TTC549 (cell line): Measurements from ENCODE around the gene PINK1.
"Not testable (repeated sequence)": the region's sequence is repeated elsewhere in the genome, so short reads cannot be mapped to it uniquely, and the experiment has no call there.

ENCODE experiments used
- FAIRE-seq: peaks from 2 replicates; lab custom pipeline; 2012; peaks lifted over from hg19 to GRCh38; lab: Jason Lieb, UNC

The PINK1 gene

DNA sequence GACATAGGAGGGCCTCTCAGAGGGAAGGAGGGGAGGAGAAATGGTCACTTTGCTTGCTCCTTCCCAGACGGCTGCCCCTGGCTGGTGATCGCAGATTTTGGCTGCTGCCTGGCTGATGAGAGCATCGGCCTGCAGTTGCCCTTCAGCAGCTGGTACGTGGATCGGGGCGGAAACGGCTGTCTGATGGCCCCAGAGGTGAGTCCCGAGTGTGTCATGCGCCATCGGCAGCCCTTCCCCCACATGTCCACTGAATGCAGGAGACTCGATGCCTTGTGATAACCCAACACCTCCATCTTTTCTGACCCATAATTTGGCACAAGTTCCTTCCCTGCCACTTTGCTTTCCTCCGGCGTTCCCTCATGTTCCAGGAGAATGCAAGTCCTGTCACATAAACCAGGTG, 15.2 kb downstream of the PINK1 start:
- FAIRE-seq = no peak

DNA sequence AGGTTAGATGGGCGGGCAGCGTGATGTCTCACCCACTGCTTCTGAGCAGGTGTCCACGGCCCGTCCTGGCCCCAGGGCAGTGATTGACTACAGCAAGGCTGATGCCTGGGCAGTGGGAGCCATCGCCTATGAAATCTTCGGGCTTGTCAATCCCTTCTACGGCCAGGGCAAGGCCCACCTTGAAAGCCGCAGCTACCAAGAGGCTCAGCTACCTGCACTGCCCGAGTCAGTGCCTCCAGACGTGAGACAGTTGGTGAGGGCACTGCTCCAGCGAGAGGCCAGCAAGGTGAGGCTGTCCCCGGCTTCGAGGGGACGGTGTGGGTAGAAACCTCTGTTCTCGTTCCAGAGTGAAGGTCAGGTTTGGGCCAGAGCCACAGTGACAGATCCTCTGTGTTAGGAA, 15.7 kb downstream of the PINK1 start:
- FAIRE-seq = no peak

DNA sequence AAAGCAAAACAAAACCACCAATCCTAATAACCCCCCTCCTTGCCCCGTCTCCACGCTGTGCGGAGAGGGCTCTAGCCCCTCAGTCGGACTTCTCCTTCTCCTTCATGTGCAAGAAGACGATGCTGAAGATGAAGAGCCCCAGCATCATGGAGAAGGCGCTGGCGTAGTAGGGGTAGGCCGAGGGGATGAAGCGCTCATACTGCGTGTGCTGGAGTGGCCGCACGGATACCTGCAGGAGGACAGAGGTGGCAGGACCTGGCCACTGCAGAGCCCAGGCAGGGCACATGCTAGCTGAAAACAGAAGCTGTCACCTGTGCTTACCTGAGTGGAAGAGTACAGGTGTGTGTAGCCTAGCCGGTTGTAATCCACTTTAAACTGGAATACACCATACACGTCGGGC, 19.0 kb downstream of the PINK1 start:
- FAIRE-seq = no peak

DNA sequence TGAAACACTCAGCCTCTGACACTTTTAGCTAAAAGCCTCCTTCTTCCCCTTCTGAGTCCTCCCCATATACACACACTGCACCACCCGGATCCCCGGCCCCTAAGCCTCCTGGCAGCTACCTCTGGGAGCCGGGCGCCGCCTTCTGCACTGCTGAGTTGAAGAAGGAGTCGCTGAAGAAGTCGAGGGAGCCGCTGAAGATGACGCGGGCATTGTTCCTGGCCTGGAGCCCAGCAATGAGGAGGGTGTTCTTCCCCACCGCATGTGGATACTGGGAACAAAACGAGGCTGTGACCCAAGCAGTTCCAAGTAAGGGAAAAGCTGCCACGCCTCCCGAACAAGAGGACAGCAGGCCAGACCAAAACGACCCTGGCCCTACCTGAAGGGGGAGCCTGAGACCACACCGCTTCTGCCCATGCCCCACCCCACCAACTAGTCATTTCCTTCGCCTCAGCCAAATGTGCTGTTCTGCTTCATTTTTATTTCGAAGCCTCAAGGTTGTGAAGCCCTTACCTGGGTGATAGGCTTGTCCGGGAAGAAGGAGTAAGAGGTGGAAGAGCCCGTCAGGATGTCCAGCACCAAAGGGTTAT, 20.9 kb downstream of the PINK1 start:
- no peak for FAIRE-seq

DNA sequence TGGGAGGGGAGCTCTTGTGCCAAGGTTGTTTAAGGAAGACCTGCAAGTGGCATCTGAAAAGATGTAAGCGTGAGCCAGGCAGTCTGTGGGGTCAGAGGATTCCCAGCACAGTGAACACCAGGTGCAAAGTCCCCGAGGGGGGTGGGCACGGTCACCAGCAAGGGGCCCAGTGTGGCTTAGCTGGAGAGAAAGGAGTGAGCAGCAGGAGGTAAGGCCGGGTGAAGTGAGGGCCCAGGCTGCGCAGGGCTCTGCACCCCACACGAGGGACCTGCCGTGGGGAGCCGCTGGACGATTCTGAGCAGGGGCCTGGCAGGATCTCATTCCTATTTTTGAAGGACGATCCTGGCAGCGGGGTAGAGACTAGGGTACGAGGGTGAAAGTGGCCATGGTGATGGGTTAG, 23.8 kb downstream of the PINK1 start:
- FAIRE-seq = no peak

DNA sequence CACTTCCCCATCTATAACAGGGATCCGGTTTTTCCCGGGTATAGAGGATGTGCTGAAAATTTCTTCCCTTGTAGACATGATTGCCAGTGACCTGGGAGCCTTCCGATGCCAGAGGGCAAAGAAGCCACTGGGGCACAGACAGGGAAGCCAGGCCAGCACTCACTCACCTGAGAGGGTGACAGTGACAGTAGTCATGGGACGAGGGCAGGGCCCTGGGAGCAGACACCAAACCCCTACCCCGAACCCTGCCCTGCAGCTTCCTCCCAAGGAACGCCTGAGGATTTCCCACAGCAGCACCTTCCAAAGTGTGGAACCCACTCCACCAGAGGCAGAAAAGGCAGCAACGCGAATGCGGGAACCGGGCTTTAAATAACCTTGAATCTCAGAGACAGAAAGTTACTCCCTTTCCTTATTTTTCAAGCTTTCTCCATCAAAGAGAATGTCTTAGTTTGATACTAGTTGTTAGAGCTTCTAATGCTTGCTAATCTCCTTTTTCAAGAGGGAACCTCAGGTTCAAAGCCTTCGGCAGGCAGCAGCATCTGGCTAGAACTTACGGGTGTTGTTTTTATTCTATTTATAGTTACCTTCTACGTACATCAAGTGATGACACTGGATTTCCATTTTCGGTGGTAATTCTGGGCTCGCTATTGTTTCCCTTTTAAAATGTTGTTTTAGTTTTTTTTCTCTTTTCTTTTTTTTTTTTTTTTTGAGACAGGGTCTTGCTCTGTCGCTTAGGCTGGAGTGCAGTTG, 25.1 kb downstream of the PINK1 start:
- FAIRE-seq = no peak

DNA sequence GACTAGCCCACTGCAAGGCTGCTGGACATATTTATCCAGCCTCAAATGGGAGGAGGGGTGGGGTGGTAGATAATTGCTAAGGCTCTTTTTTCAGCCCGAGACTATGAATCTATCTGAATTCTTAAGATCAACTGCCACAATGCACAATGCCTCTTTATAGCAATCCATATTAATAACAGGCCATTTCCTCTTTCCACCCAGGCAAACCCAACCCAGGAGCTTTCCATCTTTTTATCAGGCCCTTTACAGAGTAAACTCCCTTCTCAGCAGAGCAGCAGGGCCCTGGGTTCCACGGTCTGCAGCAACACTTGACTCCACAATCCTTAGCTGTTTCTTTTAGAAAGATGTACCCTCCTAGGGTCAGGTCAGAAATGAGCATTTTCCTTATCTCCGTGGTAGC, 27.1 kb downstream of the PINK1 start:
- no peak for FAIRE-seq

DNA sequence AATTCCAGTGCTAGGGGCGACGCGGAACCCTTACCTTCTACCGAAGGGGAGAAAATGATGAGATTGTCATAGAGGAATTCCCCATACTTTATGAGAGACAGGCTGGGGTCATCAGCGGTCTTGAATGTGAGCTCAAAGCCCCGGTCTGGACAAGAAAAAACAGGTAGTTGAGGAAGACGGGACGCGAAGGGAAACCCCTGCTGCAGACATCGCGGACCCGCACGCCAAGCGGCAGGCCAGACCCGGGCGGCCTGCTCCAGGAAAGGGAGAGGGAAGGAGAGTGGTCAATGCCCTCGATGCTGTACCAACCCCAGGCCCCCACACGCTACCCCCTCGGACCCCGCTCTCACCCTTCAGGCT, 27.6 kb downstream of the PINK1 start:
- no peak for FAIRE-seq

DNA sequence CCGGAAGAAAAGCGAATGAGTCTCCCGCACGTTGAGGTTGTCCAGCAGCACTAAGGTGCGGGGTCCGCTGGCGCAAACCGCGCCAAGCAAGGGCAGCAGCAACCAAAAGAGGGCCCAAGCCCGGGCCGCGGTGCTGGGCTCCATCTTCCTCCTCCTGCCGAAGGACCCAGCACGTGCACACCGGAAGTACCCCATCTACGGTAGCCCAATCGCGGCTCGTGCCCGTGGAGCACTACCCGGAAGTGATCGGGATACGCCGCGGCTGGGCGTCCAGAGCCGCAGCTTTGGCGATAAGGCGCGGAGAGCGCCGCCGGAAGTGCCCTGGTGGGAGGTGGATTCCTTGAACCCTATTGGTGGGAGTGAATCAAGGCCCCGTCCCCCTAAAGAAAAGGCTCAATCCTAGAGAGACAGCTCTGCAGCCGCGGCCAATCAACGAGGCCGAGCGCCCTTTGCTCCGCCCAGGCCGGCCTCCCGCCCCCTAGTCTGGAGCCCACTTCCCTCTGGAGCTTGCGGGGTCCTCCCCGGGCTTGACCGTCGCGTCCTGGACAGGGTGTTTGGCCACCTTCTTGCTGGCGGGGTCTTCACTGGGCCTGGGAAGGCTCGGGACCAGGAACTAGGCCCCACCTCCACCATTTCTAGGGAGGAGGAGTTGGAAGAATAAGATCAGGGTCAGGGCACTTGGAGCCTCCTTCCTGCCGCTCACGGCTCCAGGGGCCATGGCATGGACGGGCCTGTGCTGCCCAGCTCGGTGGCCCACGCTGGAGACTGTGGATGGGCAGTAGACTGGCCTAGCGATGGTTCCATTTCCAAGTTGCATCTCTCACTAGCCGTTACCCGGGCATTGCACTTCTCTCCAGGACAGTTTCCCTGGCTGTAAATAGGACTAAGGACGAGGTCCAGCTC, 28.2 kb downstream of the PINK1 start, which contains the start of gene DDOST:
Gene DDOST (minus strand): TSS at position 163 of the 903 bp plus-strand sequence. CDS start 19 bp downstream, at position 144.
- peak; percentile 98 for FAIRE-seq

DNA sequence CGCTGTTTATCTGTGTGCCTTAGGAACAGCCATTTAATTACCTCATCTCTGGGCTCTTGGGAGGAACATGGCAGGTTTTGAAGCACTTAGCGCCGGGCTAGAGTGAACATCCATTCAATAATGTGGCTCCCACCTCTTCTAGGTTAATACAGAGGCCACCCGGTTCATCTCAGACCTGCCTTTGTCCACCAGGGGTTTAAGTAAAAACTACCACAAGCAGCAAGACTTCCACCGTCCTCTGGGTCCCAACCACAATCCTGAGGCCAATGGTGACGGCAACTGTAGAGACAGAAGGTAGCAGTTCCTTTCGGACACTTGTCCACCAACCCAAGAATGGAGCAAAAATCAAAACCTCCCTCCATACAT, 28.8 kb downstream of the PINK1 start:
- no peak for FAIRE-seq

DNA sequence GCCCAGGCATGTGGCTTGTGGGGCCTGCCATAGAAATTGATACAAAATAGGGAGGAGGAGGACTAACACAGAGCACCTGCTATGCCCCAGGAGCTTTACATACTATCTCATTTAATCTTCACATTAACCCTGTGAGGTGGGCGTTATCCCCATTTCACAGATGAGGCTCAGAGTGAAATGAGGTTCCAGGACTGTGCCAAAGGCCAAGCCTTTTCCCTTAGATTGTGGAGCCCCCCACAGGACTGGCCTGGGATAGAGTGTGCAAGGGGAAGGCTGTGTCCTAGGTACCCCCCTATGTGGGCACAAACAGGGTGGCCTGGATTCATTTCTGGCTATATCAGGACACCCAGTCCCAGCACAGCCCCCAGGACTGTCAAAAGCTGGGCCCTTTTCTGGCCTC, 30.1 kb downstream of the PINK1 start:
- no peak for FAIRE-seq

DNA sequence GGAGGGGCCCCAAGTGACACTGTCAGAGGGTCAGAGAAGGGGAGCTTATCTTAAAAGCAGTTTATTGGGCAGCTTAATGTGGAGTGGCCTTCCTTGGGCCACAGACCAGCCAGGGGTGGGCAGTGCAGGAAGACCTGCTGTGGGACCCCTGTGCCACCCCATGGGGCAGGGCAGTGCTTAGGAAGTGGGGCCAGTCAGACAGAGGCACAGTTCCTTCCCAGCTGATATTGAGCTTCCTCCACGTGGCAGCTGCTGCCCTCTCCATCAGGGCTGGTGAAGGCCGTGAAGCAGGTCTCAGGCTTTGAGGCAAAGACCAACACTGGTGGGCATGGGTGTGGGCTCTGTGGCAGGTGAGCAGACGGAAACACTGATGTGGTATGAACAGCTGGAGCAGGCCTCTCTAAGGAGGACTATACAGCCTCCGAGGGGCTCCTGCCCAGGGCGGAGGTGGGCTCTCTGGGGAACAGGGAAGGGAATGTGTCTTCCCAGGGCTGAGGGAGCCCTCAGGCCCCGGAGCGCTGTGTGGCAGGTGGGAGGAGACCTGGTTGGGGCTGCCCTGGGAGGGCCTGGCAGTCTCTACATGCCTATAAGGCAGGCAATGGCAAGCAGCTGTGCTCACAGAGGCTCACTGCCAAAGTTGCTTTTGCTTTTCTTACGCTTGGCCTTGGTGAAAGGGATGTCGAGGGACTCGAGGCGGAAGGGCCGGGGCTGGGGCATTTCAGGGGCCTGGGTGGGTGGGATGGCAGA, 30.9 kb downstream of the PINK1 start:
- FAIRE-seq = no peak

DNA sequence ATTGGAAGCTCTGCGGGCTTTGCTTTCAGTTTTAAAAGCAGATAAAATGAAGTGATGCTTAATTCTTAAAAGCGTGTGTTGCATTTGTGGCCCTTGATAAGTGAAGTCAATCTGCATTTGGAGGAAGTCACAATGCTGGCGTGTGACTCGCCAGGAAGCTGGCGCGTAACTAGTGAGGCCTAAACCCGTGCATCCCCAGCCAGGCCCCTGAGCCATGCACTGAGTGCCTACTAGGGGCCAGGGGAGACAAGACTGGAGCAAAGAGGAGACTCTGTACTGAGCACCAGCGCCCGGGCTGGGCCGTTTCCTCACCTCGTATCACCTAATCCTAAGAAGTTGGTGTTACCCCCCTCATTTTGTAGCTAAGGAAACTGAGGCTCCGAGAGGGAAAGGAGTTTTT, 32.5 kb downstream of the PINK1 start:
- no peak for FAIRE-seq

DNA sequence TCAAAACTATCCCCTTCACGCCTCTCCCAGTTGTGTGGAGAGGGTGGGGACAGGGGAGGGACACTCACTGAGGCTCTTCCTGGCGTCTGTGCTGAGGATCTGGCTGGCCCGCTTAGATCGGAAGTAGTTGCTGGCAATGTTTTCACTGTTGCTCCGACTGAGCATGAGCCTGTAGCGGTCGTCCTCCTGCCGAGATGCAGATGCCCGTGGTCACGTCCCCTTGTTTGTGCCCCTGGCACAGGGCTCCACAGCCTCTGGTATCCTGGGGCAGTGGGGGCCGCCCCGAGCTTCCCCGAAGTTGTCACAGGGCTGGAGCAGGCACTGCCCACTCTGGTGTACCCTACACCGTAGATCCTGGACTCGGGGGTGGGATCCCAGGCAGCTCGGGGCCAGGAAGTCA, 32.9 kb downstream of the PINK1 start:
- no peak for FAIRE-seq

DNA sequence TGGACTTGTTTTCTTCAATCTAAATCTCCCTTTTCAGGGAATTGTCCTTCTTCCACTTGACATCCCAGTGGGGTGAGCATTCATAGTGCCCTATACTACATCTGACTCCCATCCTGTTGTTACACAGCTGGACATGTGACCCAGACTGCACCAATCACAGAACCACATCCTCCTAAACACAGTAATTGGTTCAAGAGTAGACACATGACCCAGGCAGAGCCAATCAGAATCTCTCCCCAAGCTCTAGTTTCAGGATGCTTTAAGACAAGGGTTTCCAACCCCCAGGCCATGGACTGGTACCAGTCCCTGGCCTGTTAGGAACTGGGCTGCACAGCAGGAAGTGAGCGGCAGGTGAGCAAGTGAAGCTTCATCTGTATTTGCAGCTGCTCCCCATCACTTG, 33.5 kb downstream of the PINK1 start:
- no peak for FAIRE-seq

DNA sequence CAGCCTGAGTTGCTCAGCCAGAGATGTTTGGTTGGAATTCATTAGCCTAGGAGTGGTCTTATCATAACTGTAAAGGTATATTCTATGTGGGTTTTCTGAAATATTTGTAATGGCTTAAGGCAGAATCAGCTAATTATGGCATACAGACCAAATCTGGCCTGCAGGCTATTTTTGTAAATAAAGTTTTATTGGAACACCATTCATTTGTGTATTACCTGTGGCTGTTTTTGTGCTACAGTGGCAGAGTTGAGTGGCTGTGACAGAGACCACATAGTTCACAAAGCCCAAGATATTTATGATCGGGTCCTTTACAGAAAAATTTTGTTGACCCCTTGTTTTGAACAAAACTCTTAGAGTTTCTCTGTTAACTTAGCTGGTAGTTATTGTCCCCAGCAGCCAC, 35.3 kb downstream of the PINK1 start:
- no peak for FAIRE-seq

DNA sequence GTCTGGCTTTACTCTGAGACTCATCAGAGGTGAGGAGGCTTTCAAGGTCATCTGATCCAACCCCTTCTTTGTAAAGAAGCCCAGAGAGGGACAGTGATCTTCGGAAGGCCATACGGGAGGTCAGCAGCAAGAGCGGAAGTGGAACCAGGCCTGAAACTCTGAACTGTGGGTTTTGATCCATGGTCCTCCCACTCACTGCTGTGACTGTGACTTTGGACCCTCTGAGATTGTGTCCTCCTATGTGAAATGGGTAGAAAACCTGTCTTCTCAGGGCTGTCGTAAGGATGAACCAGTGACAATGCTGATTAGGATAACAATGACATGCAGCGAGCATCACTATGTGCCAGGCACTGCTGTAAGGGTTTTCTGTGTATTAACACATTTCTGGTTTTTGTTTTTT, 37.7 kb downstream of the PINK1 start:
- FAIRE-seq = no peak

DNA sequence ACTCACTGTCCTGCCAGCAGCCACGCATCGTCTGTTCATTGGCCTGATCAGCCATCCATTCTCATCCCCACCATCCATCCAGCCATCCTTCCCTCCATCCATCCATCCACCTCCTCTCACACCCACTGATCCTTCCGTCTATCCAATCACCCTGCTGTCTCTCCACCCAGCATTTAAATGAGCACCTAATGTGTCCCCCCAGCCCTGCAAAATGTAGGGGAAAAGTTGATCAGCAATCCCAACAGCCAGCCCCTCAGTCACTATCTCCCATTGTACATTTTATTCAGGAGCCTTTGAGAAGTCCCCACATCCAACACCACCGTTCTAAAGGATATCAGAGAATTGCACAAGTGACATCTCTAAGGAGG, 39.0 kb downstream of the PINK1 start:
- FAIRE-seq = no peak

DNA sequence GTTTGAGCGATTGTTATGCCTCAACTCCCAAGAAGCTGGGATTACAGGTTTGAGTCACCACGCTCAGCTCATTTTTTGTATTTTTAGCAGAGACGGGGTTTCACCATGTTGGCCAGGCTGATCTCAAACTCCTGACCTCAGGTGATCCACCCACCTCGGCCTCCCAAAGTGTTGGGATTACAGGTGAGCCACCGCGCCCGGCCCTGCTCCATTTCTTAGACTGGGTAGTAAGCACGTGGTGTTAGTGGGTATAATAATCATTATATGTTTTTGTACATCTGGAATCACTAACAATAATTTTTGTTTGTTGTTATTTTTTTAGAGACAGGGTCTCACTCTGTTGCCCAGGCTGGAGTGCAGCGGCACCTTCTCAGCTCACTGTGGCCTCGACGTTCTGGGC, 40.4 kb downstream of the PINK1 start:
- FAIRE-seq = not testable (repeated sequence)

DNA sequence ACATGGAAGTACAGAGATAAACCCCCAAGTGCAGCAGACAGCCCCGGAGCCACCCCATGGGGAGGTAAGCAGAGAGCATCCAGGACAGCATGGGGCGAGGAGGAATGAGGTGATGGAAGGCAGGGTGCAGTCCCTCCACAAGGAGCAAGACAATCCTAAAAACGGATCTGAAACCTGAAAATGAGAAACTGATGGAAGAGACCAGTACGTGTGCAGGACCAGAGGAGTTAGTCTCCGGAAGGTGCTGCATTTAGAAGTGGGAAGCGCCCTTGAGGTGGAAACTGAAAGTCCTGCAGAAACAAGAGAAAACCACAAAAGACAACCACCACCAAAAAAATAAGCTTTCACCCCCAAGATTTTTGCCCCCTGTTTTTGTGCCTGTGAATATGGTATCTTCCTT, 45.3 kb downstream of the PINK1 start:
- no peak for FAIRE-seq

DNA sequence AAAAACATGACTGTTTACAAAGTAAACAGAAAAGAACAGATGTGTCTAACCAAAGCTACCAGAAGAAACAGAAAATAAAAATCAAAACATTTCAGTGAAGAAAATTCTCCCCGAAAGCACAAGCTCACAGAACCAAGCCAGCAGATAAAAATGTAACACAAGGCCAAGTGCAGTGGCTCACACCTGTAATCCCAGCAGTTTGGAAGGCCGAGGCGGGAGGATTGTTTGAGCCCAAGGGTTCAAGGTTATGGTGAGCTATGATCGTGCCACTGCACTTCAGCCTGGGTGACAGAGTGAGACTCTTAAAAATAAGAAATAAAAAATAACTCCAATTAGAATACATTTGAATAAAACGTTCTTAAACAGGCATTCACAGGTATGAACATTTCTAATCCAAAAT, 47.0 kb downstream of the PINK1 start:
- no peak for FAIRE-seq

DNA sequence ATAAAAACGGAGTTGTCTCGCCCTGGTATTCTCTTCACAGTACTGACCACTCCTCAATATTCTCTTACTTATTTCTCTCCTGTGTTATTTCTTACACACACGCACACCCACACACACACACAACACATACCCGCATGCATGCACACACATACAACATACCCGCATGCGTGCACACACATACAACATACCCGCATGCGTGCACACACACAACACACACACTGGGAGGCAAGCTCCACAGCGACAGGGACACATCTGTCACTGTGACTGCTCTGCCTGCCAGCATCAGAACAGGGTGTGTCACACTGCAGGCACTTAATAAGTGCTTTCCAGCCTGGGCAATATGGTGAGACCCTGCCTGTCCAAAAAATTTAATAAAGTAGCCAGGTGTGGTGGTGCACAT, 48.7 kb downstream of the PINK1 start:
- FAIRE-seq = no peak
